HepG2 (cell line): Measurements from ENCODE around the gene DCST2. TPM values are rescaled to one million over a fixed set of nuclear protein-coding genes. Genes with fewer than 3 reads are reported as not detected.

Experiments
- ARNT2 ChIP-seq: sonication (generic); formaldehyde crosslinking; IDR thresholded peaks from 2 replicates; pipeline ENCODE4 v1.8.0; 2022; ENCODE audit warnings: mild to moderate bottlenecking, low read depth, missing genetic modification reagents, moderate library complexity
- CENPBD1 ChIP-seq: sonication (generic); formaldehyde crosslinking; IDR thresholded peaks from 2 replicates; pipeline ENCODE4 v1.8.0; 2022; ENCODE audit warnings: missing genetic modification reagents, low read depth, mild to moderate bottlenecking, borderline replicate concordance
- CHD2 ChIP-seq: IDR thresholded peaks from 2 replicates; pipeline ENCODE4 v1.6.1; 2011; ENCODE audit warnings: low read depth, low read length, improper control_type of control experiment
- E2F2 ChIP-seq: sonication (generic); formaldehyde crosslinking; IDR thresholded peaks from 2 replicates; pipeline ENCODE4 v1.4.0; 2020; ENCODE audit warnings: missing genetic modification reagents, borderline replicate concordance
- HOXD1 ChIP-seq: sonication (generic); formaldehyde crosslinking; IDR thresholded peaks from 2 replicates; pipeline ENCODE4 v1.5.0; 2020; ENCODE audit warnings: missing genetic modification reagents
- IRF1 ChIP-seq: sonication (generic); formaldehyde crosslinking; IDR thresholded peaks from 2 replicates; pipeline ENCODE4 v1.4.0; 2020; ENCODE audit warnings: low read depth, mild to moderate bottlenecking, missing genetic modification reagents
- KAT7 ChIP-seq: IDR thresholded peaks from 2 replicates; pipeline ENCODE4 v1.6.1; 2018; ENCODE audit warnings: borderline replicate concordance, missing compliant biosample characterization
- KDM5A ChIP-seq: fragments of 200-600 bp; sonication (generic); IDR thresholded peaks from 2 replicates; pipeline ENCODE4 v1.7.0; 2018; ENCODE audit warnings: antibody characterized with exemption, mild to moderate bottlenecking, low read length, borderline replicate concordance
- LCORL ChIP-seq, 2 experiments: fragments of 450-650 bp in 1 of 2; sonication (generic) in 1 of 2; formaldehyde crosslinking in 1 of 2; IDR thresholded peaks; 2 replicates each; pipeline versions ENCODE4 v1.5.0 to v1.6.1; 2017 to 2020; ENCODE audit warnings: antibody characterized with exemption in 1 of 2, missing genetic modification reagents in 1 of 2
- MATR3 ChIP-seq: sonication (generic); formaldehyde crosslinking; IDR thresholded peaks from 2 replicates; pipeline ENCODE4 v1.4.0; 2020; ENCODE audit warnings: missing genetic modification reagents
- MEIS2 ChIP-seq: sonication (generic); formaldehyde crosslinking; IDR thresholded peaks from 2 replicates; pipeline ENCODE4 v1.9.0; 2021; ENCODE audit warnings: mild to moderate bottlenecking, missing genetic modification reagents
- POLR2A ChIP-seq, 2 experiments: IDR thresholded peaks; 2 replicates each; pipeline ENCODE4 v1.6.1; 2011; ENCODE audit warnings: low read depth in 2 of 2, low read length in 2 of 2, mild to moderate bottlenecking in 1 of 2, moderate library complexity in 1 of 2; ENCODE audit not compliant: insufficient read depth in 1 of 2
- PPARG ChIP-seq: conservative IDR thresholded peaks from 2 replicates; pipeline ENCODE4 v1.6.1; 2016; ENCODE audit warnings: missing biosample characterization, missing genetic modification reagents
- RBFOX2 ChIP-seq: fragments of 200-400 bp; formaldehyde crosslinking; IDR thresholded peaks from 2 replicates; pipeline ENCODE4 v1.6.1; 2017; ENCODE audit warnings: low read depth, mild to moderate bottlenecking, low read length
- RXRA ChIP-seq: sonication (generic); formaldehyde crosslinking; IDR thresholded peaks from 2 replicates; pipeline ENCODE4 v1.5.1; 2020; ENCODE audit warnings: missing genetic modification reagents
- SNAPC2 ChIP-seq: sonication (generic); formaldehyde crosslinking; IDR thresholded peaks from 2 replicates; pipeline ENCODE4 v1.8.1; 2022; ENCODE audit warnings: mild to moderate bottlenecking, missing genetic modification reagents
- YY1 ChIP-seq: IDR thresholded peaks from 2 replicates; pipeline ENCODE4 v1.6.1; 2011; ENCODE audit warnings: low read length, low read depth, moderate library complexity, mild to moderate bottlenecking; ENCODE audit not compliant: insufficient read depth, insufficient replicate concordance
- ZBTB7A ChIP-seq: sonication (generic); formaldehyde crosslinking; IDR thresholded peaks from 2 replicates; pipeline ENCODE4 v1.8.0; 2022; ENCODE audit warnings: mild to moderate bottlenecking, missing genetic modification reagents
- ZFP36L1 ChIP-seq: sonication (generic); formaldehyde crosslinking; IDR thresholded peaks from 2 replicates; pipeline ENCODE4 v1.8.0; 2022; ENCODE audit warnings: mild to moderate bottlenecking, missing genetic modification reagents, moderate library complexity
- ZNF280B ChIP-seq: sonication (generic); formaldehyde crosslinking; IDR thresholded peaks from 2 replicates; pipeline ENCODE4 v1.5.0; 2020; ENCODE audit warnings: missing genetic modification reagents, mild to moderate bottlenecking, borderline replicate concordance
- ZNF34 ChIP-seq: sonication (generic); formaldehyde crosslinking; IDR thresholded peaks from 2 replicates; pipeline ENCODE4 v1.4.0; 2020; ENCODE audit warnings: mild to moderate bottlenecking, missing genetic modification reagents, borderline replicate concordance
- ZNF354B ChIP-seq: sonication (generic); formaldehyde crosslinking; IDR thresholded peaks from 2 replicates; pipeline ENCODE4 v1.8.0; 2022; ENCODE audit warnings: mild to moderate bottlenecking, missing genetic modification reagents
- ZNF598 ChIP-seq: sonication (generic); formaldehyde crosslinking; IDR thresholded peaks from 2 replicates; pipeline ENCODE4 v1.5.1; 2020; ENCODE audit warnings: mild to moderate bottlenecking, missing genetic modification reagents, borderline replicate concordance
- polyA plus RNA-seq, 8 experiments: library from polyadenylated mRNA; depleted of rRNA in 3 of 8; stranded (reverse) in 7 of 8; unstranded in 1 of 8; fragments of >200 nt; fragmentation: Illumina TruSeq in 4 of 8; extraction: Trizol in 4 of 8; gene quantifications; 2 replicates each; pipeline versions ENCODE4 v1.2.1 to v1.2.3, GENCODE V29; 2011 to 2016; ENCODE audit warnings: low read depth in 4 of 8, missing spikeins in 1 of 8, mixed read lengths in 1 of 8; ENCODE audit not compliant: insufficient read depth in 1 of 8
- total RNA-seq, 5 experiments: library from RNA; depleted of rRNA; stranded (reverse); fragments of >200 nt; fragmentation: Illumina TruSeq; extraction: Trizol; gene quantifications; 2 replicates each; pipeline ENCODE4 v1.2.3, GENCODE V29; 2016; ENCODE audit warnings: low read depth in 1 of 5
- TF ChIP-seq, protein P1 (sequence below): IDR thresholded peaks from 2 replicates; pipeline ENCODE4 v1.6.1; 2016; ENCODE audit warnings: missing genetic modification reagents, missing compliant biosample characterization
- TF ChIP-seq, protein P2 (sequence below): IDR thresholded peaks from 2 replicates; pipeline ENCODE4 v1.6.1; 2016

The DCST2 gene
- total and polyA plus RNA-seq, 2 of the 13 experiments (the other 11 are each of a cell fraction or from before 2014, with no cell fraction given), result 0.74 TPM; not detected in 1

- TF ChIP-seq ZBTB7A (CRISPR knock-in tag) (no peak), ZNF354B (CRISPR knock-in tag) (peak; percentile 61; the same call in 1 of the 2 replicates), PPARG (CRISPR knock-in tag) (no peak), POLR2A (IDR thresholded peaks at IDR 0.05; ENCODE audit: insufficient read depth in 1 of 2, low read depth in 2 of 2, low read length in 2 of 2) (peak in 1 of 2 experiments; percentile 72; a peak in 2 of 4 replicates), E2F2 (CRISPR knock-in tag) (no peak), MEIS2 (CRISPR knock-in tag) (peak; percentile 31; the same call in 1 of the 2 replicates), CHD2 (peak; percentile 83), KDM5A (peak; percentile 69; the same call in 1 of the 2 replicates), ZNF598 (CRISPR knock-in tag) (peak; percentile 78; the same call in 1 of the 2 replicates), ZNF34 (CRISPR knock-in tag) (no peak), RBFOX2 (peak; percentile 64), LCORL (IDR thresholded peaks at IDR 0.05) (no peak), LCORL (CRISPR knock-in tag; IDR thresholded peaks at IDR 0.05) (0 out of 2 replicates have a peak, but pooled peaks have one; percentile 15), MATR3 (no peak), HOXD1 (CRISPR knock-in tag) (no peak), ZNF280B (CRISPR knock-in tag) (0 out of 2 replicates have a peak, but pooled peaks have one; percentile 43), ZFP36L1 (CRISPR knock-in tag) (peak; percentile 97), SNAPC2 (CRISPR knock-in tag) (peak; percentile 43; the same call in 1 of the 2 replicates), IRF1 (CRISPR knock-in tag) (no peak), RXRA (CRISPR knock-in tag) (peak; percentile 35; the same call in 1 of the 2 replicates), ARNT2 (CRISPR knock-in tag) (peak; percentile 93), CENPBD1 (CRISPR knock-in tag) (no peak), YY1 (peak; percentile 43), KAT7 (CRISPR knock-in tag) (0 out of 2 replicates have a peak, but pooled peaks have one; percentile 12)
- TF ChIP-seq, protein P1, sequence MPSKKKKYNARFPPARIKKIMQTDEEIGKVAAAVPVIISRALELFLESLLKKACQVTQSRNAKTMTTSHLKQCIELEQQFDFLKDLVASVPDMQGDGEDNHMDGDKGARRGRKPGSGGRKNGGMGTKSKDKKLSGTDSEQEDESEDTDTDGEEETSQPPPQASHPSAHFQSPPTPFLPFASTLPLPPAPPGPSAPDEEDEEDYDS, result peak; percentile 56
- TF ChIP-seq, protein P2, sequence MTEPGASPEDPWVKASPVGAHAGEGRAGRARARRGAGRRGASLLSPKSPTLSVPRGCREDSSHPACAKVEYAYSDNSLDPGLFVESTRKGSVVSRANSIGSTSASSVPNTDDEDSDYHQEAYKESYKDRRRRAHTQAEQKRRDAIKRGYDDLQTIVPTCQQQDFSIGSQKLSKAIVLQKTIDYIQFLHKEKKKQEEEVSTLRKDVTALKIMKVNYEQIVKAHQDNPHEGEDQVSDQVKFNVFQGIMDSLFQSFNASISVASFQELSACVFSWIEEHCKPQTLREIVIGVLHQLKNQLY (CRISPR knock-in tag), result 0 out of 2 replicates have a peak, but pooled peaks have one; percentile 19
These were observed 59.3 kb downstream of the DCST2 start, which contains the start of gene CKS1B (continued) for GRCh38 chr1:154974102-154974807.
